ENCODE data around the gene CEP85.

DNA sequence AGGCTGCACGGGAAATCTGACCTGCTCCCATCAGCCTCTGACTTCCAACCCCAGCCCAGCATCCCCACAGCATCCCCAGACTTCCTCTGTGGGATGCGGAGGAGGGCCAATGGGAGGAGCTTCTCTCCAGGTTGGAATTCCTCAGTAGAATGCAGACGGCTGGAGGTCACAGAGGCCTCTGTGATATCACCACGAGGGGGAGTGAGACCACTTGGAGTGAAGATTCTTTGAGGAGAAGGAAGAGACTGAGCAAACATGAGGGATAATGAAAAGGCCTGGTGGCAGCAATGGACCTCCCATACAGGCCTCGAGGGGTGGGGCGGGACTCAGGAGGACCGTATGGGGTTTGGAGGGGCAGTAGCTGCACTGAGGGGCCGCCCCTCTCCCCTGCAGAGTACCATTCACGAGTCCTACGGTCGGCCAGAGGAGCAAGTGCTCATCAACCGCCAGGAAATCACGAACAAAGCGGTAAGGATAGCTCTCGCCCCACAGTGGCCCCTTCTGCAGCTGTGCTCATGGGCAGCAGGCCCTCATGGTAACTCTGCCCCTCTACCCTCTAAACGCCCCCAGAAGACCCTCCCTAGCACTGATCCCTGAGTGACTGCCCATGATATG lies 43.5 kb upstream of the CEP85 start, which contains the start of gene CATSPER4:
- no peak for TF ChIP-seq HMGA1 (CRISPR knock-in tag; conservative IDR thresholded peaks at IDR 0.05)
- no peak for TF ChIP-seq ARNT (IDR thresholded peaks at IDR 0.05)

All from HepG2 (cell line).